Measurements from ENCODE around the gene ZBTB20.

Gene ZBTB20

DNA sequence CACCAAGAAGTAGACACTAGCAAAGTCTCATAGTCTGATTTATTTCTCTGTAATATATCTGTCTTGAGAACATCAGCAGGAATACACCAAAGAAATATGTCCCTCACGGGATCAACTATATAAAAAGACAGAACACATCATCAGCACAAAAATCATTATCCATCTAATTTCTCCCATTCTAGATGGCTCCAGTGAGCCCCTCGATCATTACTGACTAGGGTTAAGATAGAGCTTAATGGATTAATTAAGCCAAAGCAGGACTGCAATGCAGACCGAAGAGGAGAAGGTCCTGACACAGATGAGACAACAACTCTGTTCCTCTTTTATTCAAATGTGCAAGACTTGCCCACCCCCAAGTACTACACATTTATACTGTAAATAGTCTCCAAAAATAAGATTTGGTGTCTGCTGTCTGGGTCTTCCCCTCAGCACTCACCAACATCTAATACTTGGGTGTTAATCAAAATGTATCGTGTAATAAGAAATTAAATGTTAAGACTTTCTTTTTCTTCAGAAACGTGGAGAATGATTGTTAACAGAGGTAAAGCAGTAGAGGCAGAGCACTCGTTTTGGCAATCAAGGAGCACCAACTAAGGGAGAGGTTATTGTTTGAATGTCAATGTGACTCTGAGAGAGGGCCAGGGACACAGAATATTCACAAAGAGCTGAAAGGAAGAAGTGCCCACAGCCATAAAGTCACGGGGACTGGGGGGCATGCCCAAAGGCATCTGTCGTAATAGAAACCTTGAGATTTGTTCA is 719.6 kb downstream of the ZBTB20 start:
- DNase-seq, result no peak

DNA sequence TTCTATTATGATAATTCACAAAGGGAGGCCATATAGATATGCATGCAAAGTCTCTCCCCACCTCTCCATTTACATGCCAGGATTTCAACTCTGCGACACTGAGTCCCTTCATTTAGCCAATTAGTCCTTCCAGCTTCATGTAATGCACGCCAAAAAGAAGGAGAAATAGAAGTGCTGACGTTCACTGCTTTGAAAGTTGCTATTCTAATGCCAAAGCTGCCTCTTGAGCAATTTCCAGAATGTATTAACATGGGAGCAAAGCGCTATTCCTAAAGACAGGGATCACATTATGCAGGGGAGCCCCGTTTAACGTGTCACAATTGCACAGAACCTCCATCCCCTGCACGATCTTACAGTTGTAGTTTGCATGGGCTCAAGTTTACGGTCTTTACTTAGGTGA is 722.8 kb downstream of the ZBTB20 start:
- no peak for DNase-seq

DNA sequence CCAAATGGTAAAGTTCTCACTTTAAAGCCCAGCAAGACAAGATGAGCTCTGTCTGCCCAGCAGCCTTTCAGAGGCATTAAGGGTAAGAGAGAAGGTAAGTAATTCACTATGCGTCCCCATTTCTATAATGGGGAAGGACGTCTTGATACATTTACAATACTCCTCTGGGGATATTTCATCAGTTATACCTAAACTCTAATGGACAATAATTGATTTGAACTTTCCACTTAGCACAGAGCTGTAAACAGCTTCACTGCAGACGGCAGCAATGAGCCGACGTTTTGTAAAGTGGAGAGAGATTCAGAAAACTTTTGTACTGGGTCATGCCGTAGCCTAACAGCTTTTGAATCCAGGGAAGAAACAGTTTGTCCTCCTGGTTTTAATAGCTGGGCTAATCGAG is 725.9 kb downstream of the ZBTB20 start:
- no peak for DNase-seq

DNA sequence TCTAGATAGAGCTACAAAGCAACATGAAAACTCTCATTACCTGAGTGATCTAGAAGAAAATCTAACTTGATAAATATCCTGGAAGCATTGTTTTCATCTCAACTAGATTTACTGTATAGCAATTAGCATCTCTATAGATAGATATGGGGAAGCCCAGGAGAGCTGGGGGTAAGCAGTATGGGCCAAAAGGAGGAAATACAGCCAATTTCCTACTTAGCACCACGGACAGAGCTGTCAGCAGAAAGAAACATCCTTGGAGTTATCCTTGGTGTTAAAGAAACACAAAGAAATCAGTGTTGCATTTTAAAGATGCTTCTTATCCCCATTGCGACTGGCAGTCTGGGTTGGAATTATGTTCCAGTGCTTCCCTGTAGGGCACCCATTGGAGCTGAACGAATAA is 727.0 kb downstream of the ZBTB20 start:
- DNase-seq, result no peak

DNA sequence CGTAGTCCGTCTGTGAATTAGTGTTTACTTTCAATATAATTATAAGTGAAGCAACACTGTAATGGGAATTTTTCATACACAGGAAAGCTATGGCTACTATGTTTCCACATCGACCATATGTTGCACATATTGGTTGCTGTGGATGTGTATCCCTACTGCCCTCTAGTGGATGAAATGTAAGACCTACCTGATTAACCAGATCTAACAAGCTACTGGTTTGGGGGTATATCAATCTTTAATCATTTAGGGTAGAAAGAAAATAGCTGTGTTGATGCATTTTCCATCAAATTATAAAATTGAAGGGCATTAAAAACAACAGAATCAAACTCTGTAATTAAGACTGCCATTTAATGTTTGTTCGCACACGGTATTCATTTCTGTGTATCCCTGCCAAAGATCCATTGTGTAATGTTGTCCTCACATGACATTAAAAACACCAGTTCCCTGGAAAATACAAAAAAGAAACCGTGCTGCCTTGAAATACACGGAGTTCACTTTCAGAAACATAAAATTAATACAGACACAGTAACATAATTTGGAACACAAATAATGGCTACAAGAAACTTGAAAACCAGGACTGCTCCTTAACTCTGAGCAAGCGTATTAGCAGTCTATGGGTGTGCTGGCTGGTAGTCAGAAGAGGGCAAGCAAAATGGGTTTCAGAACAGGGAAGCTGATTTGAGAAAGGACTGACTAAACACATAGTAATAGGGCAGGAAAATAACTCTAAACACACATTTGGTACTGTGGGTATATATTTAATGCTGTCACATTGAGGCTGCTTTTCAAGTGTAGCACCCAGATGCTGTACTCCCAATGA is 728.2 kb downstream of the ZBTB20 start:
- DNase-seq, result peak; percentile 37

DNA sequence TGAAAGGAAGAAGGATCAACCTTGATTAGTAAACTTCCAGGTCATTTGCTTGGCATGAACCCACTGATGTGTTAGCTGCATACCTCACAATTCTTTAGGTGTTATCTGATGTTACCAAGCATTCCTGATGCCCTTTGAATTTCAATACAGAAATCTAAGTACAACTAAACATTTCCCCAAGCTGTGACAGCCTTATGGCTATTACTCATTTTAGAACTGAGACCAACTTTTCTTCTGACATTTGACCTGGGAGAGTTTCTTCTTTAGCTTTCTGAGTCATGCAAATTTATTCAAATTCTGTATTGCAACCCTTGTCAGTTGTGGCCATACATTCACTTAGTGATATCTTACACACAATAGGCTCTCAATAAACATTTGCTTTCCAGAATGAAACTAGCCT is 729.0 kb downstream of the ZBTB20 start:
- DNase-seq, result no peak

DNA sequence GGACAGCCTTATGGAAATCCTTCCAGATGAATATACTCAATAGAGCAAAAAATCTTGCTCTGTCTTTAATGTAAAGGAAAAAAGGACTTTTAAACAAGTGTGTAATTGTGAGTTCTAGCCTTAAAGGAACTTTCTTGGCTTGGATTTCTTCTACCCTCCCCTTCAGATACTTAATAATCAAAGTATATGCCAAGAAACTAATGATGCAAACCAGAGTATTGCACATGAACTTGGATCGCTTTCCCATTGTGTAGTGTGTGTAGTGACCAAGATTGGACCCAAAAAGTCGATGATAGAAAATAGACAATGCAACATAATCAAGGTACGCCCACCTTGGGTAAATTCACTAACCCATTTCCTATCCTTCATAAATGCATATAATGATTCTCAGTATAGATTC is 729.4 kb downstream of the ZBTB20 start:
- DNase-seq, result no peak

DNA sequence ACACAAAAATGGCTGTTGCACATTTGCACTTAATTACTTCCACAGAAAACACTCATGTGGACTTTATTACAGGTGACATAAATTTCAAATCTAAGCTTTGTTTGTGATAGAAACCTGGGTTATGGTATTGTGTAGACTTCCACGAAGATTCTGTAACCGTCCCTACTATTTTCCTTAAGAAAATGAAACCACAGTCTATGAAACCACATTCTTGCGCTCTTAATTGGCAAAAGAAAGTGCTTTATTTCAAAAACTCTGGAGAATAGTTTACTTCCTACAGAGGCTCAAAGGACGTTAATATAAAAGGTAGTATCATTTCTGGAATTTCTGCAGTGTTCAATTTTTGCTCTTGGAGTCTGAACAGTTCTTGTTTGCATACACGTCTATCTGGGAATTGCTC is 729.8 kb downstream of the ZBTB20 start:
- DNase-seq, result no peak

DNA sequence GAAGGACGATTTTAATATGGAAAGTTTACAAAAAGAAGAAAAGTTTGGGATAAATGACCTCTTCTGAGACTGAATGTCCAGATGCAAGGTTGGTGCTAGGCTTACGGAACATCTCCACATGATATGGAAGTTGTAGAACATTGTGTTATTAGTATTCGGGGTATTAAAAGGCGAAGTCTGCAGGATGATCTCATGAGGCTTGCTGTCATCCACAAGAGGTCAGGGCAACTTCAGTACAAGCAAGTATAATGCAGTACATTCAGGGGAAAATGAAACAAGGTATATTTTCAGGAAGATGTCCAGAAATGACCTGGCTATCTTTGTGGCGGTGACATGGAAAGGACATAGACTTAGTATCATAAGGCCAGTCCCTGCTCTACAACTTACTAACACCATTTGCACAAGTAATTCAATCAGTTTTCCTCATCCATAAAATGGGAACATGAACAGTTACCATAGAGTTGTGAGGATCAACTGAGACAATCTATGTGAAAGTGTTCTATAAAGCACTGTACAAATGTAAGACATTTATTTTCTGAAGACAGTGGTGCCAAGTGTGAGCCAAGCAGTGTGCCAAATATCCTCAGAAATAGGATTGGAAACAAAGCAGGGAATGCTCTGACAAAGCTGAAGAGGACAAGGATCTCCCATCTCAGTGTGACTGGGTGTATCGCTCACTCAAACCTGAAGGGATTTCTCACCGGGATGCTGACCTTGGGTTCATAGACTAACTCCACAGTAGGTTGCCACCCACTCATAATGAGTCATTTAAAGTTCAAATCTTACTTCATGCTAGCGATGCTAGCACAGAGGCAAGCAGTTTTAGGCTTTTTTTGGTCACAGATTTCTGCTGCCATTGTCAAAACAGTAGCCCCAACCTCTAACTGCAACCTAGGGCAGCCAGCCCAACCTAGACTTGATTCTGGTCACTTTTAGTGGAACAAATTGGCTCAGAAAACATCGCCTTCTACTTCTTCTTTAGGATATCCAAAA is 735.0 kb downstream of the ZBTB20 start:
- no peak for DNase-seq

DNA sequence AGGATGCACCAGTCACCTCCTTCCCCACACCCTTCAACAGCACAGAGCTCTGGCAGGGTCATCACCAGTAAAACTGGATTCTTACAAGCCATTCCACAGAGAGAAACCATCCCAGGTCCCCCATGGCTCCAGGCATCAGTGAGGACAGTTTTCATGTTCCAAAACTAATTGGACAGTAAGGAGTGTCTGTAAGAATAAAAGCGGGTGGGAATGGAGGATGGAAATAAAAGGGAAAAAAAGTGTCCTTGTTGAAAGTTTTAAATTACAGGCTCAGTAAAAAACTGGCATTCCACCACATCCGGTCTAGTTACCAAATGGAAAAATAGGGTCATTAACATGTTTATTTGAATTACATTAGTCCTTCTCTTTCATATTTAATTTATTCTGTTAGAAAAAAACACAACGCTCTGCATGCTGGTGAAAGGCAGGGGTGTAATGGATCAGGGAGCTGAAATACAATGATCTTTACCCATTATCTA is 735.9 kb downstream of the ZBTB20 start:
- DNase-seq, result no peak

DNA sequence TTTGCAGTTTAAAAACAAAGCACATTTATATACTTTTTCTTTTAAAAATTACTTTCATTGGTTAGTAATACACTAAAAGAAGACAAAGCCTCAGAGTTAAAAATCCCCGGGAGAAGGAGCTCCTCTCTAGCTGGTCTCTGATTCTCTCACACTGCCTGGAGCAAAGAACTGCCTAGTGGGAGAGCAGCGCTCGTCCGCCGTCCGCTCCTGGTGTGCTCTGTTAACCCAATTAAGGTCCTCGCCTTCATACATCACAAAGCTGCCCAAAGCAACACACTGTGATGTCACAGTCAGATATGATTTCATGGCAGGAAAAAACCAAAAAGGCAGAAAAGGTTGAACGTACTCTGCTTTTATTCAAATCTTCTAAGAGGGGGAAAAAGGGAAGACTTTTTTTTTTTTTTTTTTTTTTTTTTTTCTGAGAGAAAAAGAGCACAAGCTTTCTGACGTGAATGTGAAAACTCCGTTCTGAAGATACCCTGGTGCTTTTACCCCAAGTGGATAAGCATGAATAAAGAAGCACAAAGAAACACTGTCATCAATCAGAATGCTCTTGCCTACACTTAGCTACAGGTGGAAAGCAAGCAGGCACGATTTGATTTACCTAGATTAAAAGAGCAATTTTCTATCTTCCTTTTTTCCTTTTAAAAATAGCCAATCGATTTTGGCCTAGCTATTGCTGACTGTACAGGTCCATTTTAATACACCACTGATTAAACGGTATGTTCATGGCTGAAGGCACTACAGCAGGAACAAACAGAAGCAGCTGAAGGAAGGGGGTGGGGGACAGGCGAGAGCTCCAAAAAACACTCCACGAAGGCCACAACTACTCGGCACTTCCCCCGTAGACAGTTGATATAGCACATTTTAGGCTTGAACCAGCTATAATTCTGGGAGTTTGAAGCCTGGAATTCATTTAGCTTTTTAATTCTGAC is 738.1 kb downstream of the ZBTB20 start:
- DNase-seq, result no peak

DNA sequence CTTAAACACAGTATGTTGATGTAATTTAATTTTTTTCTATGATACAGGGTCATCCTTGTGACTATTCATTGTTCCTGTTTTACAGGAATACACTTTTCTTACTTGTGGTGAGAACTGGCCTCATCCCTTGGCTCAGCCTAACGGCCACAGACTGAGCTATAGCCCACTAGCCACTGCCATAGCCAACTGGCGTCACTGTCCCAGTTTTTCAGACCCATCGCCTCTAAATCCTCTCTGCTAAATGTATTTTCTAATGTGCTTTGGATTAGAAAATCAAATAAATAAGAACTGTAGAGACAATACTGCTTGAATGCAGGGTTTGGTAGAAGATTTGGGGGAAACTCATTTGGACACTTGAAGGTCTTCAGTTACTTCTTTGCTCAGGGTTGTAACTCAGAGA is 740.2 kb downstream of the ZBTB20 start:
- no peak for DNase-seq

DNA sequence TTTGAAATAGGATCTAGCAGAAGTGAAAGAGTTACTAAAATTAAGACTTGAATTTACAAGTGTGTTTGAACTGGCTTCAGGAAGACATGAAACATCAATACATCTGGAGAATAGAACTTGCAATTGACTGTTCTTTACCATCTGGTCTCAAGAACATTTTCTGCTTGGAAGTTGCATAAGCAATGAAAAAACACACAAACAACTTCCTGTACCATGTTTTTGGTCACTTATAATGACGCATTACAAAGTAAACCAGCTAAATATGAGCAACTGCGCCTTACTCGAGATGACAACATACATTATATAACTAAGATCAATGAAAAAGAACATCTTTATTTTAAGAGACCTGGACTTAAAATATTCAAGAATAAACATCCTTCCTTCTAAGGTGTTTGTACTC is 740.8 kb downstream of the ZBTB20 start:
- DNase-seq, result no peak

DNA sequence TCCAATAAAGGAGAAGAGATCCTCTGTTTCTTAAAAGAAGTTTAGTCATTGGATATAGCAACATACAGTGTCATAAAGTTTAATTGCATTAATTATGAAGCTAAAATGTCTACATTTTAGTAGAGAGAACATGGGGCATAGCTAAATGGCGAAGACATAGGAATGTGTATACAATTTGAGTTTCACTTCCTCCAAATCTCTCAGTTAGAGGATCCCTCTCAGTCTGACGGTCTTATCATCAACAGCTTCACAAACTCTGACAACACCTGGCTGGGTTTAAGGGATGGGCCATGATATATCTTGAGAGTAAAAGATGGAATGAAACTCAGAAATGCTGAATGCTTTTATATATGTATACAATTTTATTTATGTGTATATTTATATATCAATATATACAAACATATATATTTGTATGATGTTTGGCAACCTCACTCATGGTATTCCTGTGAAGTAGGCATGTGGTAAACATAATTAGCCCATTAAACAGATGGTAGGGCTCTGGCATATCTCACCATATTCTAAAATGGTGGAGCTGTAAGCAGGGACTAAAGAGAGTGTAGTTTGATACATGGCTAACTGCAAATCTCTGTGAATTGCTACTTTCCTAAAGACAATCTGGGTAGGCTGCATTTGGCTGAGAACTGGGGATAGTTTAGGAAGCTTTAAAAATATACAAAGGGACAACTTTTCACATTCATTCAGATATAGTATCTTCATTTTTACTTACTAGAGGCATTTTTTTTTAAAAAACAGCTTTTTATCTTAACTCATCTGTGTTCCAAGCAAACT is 741.7 kb downstream of the ZBTB20 start:
- DNase-seq, result no peak

DNA sequence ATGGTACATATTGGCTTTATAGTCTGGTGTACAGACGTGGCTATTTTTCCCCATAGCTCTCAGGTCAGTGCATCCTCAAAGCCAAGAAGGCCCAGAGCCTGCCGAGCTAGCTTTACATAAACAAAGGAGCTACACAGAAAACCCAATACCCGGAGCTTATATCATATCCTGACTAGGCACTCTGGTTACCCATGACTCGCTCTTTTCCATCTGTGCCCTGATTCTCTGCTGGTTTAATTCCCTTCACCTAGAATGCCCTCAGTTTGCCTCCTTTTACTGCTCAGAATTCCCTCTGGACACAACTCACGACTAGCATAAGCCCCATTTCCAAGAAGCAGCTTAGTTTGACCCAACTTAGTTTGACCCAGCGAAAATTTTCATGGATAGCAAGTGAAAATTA is 742.5 kb downstream of the ZBTB20 start:
- DNase-seq, result no peak

DNA sequence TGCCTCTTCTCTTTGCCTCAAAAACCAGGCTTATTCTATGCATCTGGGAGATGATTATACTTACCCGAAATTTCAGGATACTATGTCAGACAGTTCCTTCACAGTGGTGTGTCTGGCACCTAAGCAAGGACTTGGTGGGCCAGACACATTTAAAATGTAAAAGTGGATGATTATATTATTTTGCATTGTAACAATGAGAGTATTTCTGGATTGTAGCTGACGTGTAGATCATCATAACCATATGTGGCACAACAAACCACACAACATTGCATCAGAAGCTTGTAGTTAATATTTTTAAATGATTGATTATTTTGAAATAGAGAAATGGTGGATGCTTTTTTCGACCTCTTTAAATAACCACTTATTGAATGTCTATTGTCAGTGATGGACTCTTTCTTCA is 744.2 kb downstream of the ZBTB20 start:
- no peak for DNase-seq

DNA sequence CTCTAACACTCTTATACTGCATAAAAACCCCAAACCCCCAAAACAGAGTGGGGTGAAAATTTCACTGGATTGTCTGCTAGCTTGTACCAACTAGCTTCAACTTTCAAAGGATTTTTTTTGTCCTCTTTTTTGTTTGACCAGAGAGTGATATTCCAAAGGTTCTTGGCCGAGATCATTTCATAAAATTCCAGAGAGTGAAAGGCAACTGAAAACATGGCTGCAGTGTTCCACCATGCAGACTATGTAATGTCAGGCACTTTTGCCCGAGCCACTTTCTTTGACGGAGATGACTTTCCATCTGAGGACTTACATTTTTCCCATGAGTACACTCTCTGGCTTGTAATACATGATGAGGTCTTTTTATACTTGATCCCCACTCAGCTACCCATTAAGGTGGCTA is 745.7 kb downstream of the ZBTB20 start:
- no peak for DNase-seq

DNA sequence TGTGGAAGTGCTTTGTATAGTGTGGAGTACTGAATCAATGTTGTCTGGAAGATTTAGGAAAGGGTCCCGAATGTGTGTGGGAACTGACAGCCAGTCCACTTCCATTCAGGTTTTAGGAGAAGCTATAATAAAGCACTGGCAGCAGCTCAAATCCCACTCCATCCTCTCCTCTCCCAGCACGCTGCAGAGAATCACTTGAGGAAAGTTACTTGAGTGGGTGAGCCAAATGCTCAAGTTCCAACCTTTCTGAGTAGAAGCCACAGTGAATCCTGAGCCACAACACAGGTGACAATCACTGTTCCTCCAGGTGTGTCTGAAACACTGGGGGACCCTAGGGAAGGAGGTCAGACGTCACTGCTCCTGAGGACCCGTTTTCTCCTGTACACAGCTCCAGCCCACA is 746.7 kb downstream of the ZBTB20 start:
- DNase-seq, result no peak

DNA sequence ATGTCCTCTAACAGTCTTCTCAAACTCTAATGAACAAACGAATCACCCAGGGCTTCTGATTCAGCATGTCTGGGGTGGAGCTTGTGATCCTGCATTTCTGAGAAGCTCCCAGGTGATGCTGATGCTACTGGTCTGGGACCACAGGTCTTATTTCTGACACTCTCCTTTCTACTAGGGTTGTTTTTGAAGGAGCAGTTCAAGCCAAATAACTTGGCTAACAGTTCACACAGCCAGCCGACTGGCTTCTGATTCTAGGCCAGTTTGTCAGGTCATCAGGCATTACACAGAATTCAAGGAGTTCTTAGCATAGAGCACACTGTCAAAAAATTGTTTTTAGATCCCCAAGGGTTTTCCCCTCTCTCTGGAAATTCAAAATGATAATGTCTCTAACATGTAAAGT is 752.5 kb downstream of the ZBTB20 start:
- DNase-seq, result no peak

DNA sequence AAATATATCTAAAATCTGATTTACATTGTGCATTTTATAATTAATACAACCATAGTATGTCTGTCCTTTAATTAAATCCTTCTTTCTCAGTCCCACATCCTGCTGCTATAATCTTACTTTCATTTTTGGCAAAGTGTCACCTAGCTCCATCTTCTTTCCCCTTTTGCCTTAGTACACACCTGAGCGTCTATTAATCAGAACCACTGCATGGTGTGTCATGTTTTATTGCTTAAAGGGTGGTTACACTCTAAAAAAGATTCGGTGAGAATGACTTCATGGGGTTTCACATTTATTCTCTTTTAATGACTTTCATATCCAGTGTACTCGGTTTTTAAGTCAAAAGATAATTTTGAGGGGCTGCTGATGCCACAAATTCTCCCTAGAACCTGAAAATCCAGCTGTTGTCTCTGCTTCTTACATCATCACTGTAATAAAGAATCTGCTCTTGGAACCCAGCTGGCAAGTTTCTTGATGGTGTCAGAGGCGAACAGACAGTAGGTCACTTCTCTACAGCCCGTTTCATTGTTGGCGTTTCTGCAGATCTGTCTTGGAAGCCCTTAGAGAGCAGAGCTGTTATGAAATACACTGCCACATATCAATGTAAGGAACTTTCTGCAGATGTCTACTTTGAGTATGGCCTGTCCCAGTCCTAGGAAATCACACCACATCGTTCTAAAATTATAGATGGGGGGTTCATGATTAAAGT is 753.6 kb downstream of the ZBTB20 start:
- DNase-seq, result no peak

Measured in KG1 (cell line).